Ramos (cell line): ENCODE results near the gene CDH4.

Experiments
- in situ Hi-C: fragments of 300-500 bp; cut with MboI; formaldehyde crosslinking; loops from one replicate; pipeline ENCODE4 v1.14.3; 2022; ENCODE audit warnings: low sequenced_read_pairs; ENCODE audit not compliant: unreplicated experiment

The CDH4 gene

DNA sequence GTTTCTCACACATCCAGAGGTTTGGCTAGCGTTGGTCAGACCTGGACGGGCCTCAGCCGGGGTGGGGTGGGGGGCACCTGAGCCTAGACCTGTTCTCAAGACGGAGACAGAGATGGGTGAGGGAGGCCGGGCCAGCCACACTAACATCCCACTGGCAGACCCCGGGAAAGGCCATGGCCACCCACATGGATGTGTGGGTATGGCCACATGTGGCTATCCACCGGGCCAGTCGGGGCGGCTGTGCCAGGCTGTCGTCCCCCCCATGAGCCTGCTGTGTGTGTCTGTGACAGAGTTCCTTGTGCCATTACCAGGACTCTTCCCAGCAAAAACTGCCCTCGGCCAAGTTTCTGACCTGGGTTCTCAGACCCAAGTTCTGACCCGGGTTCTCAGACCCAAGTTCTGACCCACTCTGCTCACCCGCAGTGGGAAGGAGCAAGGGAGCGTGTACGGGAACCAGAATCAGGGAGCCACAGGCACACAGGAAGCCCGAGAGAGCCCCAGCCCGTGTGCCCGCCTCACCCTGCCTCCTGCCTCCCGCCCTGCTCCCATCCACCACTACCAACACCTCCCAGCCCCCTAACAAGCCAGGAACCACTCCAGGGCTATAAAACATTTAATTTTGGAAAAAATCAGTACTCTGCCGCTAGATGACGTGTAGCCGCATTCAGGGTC is 558.1 kb downstream of the CDH4 start:
- in situ Hi-C loops = no loop called here

DNA sequence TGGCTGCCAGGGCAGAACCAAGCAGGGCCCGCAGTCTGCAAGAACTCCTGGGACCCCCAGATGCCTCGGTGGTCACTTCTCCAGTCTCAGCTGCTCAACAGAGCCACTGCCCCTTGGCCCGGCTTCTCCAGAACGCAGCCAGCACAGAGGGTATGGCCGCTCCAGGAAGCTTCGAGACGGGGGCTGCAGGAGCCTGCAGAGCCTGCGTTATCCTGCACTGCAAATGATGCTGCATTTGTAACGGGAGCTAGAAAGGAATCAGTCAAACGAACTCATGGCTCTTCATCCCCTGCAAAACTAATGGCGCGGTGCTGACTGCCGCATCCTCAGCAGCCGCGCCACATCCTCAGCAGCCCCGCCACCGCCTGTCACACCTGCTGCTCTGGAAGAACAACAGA is 558.7 kb downstream of the CDH4 start:
- in situ Hi-C loops = no loop called here

DNA sequence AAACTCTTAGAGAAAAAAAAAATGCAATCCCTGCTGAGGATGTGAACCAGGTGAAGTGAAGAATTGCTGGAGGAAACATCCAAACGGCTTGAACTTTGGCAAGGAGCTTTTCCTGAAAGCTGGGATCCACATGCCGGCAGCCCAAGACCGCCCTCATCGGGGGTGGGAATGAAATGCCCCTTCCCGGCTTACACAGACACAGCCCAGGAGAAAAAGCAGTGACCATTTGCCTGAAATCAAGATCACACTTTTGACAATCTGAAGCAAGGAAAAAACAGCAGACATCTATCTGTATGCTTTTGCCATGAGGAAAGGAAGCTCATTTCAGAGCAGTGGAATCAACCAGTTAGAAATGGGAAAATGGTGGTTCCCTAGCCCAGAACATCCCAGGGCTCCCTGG is 559.1 kb downstream of the CDH4 start:
- in situ Hi-C loops = no loop called here

DNA sequence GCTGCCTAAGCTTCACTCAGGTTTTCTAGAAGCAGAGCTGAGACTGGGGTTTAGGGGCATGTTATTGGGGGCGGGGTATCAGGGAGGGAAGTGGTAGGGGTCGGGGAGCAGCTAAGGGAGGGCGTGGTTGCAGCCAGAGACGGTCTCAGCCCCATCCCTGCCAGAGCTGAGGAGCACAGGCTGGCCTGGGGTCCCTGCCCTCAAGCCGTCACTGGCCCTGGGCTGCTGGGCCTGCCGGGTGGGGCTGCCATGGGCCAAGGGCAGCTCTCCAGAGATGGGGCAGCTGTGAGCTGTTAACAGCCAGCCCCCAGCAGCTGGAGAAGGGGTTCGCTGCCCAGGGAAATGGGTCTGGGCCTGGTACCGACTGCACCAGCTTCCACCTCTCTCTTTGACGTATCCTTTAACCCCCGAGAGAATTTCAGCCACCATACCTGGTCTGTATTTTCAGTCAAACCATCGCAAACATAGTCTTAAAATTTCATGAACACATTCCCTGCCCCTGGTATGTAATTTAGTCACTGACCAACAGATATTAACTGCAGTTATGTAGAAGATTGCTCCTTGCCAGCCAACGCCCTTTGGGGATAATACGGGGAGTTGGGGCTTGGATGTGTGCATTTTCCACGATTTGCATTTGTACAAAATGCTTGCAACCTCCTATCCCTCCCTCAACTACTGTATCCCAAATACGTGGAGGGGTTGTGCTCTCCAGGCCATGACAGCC is 560.2 kb downstream of the CDH4 start:
- in situ Hi-C loops = no loop called here

DNA sequence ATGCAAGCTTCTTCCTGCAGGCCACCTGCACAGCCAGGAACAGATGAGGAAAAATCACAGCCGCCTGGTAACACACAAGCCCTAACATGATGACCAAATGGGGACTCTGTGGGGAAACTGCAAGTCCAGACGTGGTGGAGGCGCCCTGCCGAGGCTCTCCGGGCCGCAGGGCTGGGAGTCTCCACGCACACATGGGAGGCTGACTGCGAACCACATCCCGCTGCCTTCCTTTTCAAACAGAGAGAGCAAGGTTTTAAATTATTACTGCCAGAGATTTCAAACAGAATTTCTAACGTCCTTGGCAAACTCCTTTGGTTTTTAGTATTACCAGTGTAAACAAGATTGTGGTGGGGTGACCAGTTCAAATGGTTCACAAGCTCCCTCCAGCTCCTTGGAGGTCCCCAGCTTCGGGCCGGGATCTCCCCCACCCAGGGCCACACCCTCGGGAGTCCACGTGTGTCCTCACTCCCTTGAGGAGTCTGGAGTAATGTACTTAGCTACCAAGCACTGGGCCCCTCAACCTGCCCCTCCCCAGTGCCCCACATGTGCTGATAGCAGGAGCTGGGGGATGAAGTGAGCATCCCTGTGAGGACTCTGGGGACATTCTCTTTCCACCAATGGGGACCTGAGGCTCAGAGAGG is 560.9 kb downstream of the CDH4 start:
- in situ Hi-C loops = no loop called here

DNA sequence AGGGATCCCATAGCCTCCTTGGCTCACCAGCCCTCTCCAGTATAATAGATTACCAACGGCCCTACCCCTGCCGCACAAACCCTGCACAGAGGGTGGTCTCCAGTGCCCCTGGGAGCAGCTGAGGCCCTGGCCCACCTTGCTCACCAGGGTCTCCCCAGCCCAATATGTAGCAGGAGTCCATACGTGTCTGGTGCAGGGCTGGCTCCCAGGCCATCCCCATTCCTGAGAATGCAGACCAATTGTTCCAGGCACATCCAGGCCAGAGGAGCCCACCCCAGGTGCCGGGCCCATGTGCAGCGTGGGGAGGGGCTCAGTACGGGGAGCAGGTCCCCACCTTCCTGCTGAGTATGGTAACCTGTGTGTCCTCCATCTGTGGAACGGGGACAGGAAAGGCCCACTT is 561.7 kb downstream of the CDH4 start:
- in situ Hi-C loops = no loop called here

DNA sequence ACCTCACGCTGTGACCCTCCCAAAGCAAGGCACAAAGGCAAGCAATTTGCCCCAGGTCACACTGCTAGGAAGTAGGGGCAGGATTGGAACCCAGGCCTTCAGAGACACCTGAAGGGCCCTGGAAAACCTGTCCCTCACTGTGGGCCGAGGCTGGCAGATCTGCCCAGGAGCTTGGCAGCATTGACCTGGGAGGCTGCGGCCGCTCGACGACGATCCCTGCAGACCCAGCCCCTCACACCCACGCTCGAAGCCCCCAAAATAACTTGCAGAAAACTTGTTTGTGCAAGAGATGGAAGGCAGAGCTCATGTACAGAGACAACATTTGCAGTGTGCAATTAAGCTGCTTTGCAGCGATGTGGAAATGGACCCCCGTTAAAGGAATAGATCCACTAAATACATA is 562.2 kb downstream of the CDH4 start:
- in situ Hi-C loops = no loop called here

DNA sequence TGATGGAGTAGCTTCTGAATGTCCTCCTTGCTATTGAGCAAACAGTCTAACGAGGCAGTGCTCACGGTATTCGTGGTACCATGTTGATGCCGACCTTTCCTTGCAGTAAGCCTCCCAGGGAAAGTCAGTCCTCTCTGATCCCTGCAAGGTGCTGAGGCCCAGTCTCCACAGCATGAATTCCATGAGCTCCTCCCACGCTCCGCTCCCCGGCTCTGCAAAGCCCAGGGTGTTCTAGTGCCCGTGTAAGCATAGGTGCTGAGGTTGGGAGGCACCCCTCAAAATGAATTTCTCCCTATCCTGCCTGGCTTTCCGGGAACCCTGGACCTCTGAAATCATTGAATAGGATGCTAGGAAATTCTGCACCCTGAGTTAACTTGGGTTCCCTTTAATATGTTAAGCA is 562.7 kb downstream of the CDH4 start:
- in situ Hi-C loops = no loop called here

DNA sequence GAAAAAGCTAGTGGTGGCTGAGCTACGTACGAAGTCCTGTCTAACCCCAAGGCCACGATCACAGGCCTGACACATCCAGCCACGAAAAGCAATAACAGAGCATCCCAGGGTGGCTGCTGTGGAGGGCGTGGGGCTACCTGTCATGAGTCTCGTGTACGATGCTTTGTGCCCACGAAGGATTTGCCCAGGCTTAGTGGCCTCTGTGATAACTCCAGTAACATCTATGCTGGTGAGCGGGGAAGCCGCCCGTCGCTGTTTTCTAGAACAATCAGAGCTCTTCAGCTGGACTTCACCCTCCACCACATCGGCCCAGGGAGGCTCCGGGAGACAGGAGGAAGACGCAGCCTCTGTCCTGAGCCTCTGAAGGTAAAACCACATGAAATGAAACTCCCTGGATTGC is 563.1 kb downstream of the CDH4 start:
- in situ Hi-C loops = no loop called here

DNA sequence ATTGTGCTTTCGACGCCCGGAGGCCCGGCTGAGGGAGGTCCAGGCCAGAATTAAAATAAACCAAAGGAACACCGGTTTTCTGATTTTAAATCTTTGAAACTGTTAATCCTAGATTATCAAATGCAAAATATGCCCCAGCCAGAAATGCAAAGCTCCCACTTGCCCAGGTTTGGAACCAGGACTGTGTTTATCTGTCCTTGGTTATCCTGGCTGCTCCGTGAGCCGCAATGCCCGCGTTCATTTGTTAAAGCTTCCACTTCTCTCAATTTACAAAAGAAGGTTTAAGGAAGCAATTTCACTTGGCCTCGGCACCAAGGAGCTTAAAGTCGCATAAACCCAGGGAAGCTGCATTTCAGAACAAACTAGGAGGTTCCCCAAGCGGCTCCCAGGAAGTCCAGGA is 563.6 kb downstream of the CDH4 start:
- in situ Hi-C loops = no loop called here

DNA sequence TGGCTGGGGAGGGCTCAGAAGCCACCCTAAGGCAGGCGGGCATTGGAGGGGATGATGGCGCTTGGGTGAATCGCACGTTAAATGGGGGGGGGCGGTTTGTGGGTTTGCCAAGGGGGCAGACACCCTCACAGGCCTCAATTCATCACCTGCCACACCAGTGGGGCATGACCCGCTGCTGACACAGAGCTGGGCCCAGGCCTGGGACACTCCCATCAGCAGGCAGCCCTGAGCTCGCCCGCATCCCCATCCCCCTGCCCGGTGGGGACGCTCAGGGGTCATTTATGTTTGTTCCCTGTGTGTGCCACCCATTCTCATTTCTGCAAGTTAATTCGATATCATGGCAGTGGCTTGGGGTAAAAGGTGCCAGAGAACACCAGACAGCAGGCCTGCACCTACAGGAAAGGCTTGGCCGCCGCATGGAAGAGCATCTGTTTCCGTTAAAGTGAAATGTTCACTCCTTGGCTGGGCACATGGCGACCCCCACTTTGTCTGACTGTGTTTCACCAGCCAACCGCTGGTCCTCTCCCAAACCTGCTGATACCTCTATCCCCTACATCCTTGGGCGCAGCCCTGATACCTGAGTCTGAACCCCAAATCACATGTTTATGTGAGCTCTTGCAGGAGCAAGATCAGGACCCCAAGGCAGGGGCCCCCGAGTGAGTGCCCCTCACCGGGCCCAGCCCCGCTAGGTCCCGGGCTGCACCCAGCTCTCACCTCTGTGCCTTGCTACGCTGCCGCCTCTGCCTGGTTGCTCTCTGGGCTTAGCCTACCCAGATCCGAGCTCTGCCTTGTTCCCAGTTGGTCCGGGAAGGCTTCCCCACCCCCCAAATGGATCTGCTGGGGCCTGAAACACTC is 564.8 kb downstream of the CDH4 start:
- in situ Hi-C loops = no loop called here

GRCh38 chr20:61817575-61817974 is 565.5 kb downstream of the CDH4 start:
- in situ Hi-C loops = no loop called here

- in situ Hi-C loops = no loop called here
Observed at GRCh38 chr20:61818746-61819573, 566.9 kb downstream of the CDH4 start.

DNA sequence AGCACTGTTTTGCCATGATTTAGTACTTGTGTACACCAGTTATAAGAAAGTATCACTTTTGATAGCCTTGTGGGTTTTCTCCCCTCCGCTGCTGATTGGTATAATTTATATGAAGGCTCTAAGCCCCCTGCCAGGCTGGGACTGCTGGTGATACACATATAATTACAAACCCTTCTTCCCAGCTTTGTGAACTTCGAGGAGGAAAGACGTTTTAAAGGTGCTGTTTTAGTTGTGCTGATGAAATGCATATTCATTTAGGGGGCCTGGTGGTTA is 567.4 kb downstream of the CDH4 start:
- in situ Hi-C loops = no loop called here

DNA sequence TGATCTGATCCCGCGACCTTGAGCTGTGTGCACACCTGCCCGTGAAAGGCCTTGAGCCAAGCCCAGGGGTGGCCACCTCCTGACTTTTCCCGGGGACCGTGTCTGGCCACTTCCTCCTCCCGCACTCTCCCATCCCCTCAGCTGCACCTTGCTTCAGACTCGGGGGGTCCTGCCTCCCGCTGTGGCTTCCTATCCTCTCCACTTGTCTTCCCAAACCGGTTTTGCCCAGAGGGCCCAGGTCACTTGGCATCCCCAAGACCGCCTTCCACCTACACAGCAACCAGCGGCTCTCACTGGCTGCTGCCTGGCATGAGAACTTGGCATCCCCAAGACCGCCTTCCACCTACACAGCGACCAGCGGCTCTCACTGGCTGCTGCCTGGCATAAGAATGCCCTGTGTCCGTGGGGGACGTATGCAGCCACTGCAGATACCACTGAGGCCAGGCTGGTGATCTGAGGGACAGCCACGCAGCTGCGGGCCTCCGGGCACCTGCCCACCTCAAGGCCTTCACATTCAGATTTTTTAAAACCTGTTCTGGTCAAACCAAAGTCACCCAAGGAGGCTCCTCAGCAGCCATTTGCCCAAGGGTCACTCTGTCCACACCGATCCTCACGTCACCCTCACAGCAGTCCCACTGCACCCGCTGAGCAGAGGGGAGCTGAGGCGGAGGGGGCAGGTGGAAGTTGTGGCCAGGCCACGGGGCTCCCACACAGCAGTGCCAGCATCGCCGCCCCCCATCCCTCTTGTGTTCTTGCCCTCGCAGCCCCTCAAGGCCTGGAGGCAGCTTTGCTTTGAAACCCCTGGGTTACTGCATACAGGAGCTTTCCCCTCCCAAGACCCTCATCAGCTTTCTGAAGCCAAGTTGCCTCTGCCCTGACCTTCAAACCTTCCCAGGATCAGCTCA is 568.1 kb downstream of the CDH4 start:
- in situ Hi-C loops = no loop called here

DNA sequence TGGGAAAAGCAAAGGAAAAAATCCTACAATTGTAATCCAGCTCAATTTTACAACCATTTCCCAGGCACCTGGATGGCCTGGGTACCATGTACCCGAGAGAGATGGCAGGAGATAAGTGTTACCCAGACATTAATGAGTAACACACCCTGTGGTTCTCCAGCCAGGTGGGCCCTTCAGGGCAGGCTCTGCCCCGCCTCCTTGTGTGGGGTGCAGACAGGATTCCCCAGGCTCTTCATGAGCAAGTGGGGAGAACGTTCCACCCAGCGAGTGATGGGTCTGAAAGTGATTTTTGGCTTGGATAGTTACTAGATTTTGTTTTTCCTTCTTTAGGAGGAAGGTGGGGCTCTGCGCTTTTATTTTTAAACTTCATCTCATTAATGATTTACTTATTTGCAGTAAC is 569.7 kb downstream of the CDH4 start:
- in situ Hi-C loops = no loop called here

DNA sequence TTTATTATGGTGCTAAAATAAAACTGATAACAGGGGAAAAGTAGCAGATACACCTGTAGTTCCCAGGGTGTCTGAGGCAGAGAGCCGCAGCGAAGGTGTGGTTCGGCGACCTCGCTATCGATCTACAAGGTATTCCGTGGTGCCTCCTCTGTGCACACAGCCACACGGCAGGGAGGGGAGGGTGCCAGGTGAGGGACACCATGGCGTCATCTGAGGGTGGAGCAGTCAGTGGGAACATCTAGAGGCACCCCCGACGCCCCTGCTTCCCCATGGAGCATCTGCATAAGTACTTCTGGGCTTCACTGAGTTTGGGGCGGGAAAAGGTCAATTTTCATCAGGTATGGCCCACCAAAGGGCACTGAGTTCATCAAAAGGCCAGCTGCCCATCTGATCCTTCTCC is 570.3 kb downstream of the CDH4 start:
- in situ Hi-C loops = no loop called here

DNA sequence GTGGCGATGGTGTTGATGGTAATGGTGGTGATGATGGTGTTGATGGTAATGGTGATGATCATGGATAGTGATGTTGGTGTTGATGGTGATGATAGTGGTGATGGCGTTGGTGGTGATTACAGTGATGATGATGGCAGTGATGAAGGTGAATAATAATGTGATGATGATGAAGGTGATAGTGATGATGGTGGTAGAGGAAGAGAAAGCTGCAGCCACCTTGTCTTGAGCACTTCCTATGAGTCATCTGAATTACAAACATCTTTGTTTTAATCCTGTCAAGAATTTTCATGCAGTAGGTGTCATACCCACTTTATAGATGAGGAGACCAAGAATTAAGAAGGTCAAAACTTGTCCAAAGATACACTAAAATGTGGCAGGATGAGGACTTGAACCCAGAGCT is 571.2 kb downstream of the CDH4 start:
- in situ Hi-C loops = no loop called here

- in situ Hi-C loops = no loop called here
Observed at GRCh38 chr20:61828891-61829290, 576.8 kb downstream of the CDH4 start.
